Subcutaneous adipose tissue (tissue), 4 donors: ENCODE data around the gene DPY30. TPM values are rescaled to one million over a fixed set of nuclear protein-coding genes. Genes with fewer than 3 reads are reported as not detected.

Experiments
- total RNA-seq, 4 donors: library from RNA; depleted of rRNA; stranded (reverse); fragments of >200 nt; gene quantifications; one replicate each; pipeline ENCODE4 v1.1.0, GENCODE V29; 2016
- TF ChIP-seq, protein P1 (sequence below): fragments of 450-650 bp; IDR thresholded peaks from one replicate; pipeline ENCODE4 v1.5.1; 2016; ENCODE audit warnings: low read depth, mild to moderate bottlenecking, control low read depth, antibody characterized with exemption, moderate library complexity

The DPY30 gene
- total RNA-seq, result 10 to 100 TPM; 22.2 to 69.3 (median 51.8) TPM

DNA sequence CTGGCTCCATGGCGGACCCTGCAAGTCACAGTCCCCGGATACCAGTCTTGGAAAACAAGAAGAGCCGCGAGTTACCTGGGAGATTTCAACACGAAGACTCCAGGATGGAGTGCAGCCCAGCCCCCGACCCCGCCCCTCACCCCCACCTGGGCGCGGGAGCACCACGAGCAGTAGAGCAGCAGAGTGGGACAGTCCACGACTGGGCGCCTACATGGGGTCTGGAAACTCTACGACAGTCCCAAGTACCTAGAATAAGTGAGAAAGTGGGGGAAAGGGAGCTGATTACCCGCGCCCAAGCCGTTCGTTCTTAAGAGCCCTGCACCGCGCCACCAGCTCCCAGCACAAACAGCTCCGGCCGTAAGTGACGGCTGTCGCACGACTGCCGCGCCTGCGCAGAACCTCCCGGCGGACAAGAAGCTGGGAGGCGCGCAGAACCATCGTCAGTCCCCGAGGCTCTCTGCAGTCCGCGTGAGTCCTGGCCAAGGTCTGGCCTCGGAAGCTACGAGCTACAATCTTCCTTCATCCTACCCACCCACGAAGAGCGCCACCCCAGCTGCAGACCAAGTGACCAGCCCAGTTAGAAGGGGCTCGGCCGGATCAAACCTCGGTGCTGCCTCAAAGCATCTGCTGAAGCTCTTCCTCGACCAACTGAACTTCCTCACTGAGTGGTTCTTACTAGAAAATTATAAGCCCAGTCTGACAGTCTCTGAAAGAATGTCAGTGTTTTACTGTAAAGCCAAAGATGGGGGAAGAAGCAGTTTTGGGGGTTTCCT is at the start of gene DPY30:
DPY30 (minus strand) TSS at position 359 of the 773 bp plus-strand sequence; CDS start at position 10, 349 bp downstream.
- TF ChIP-seq, protein P1, sequence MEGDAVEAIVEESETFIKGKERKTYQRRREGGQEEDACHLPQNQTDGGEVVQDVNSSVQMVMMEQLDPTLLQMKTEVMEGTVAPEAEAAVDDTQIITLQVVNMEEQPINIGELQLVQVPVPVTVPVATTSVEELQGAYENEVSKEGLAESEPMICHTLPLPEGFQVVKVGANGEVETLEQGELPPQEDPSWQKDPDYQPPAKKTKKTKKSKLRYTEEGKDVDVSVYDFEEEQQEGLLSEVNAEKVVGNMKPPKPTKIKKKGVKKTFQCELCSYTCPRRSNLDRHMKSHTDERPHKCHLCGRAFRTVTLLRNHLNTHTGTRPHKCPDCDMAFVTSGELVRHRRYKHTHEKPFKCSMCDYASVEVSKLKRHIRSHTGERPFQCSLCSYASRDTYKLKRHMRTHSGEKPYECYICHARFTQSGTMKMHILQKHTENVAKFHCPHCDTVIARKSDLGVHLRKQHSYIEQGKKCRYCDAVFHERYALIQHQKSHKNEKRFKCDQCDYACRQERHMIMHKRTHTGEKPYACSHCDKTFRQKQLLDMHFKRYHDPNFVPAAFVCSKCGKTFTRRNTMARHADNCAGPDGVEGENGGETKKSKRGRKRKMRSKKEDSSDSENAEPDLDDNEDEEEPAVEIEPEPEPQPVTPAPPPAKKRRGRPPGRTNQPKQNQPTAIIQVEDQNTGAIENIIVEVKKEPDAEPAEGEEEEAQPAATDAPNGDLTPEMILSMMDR, result no peak

DNA sequence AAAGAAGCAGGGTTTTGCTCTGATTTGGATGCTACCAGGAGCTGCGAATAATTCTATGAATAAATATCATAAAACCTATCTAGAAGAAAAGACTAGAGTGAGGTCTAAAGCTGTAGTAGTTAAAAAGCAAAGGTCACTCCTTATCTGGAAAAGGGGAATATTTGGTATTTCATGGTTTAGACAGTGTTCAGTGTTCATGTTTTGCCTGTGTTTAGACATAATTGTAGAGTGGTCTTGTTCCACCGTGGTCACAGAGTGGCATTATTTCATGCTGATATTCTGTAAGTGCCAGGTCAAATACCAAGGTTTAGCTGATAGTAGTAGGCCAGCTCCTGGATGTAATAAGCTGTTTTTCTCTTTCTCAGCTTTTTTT is 34.5 kb upstream of the DPY30 start:
- TF ChIP-seq, protein P1, result no peak

DNA sequence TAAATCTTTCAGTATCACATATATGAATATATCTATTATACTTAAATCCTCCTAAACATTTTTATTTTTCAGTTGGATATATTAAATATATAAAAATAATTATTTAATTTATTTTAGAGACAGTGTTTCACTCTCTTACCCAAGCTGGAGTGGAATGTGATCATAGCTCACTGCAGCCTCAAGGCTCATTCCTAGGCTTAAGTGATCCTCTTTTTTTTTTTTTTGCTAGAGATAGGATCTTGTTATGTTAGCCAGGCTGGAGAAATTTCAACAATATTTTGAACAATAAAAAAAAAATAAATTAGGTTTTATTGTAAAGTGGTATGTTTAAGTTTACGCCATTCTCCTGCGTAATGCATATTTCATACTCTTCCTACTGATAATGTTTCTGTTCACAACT is 27.9 kb upstream of the DPY30 start:
- TF ChIP-seq, protein P1, result no peak

DNA sequence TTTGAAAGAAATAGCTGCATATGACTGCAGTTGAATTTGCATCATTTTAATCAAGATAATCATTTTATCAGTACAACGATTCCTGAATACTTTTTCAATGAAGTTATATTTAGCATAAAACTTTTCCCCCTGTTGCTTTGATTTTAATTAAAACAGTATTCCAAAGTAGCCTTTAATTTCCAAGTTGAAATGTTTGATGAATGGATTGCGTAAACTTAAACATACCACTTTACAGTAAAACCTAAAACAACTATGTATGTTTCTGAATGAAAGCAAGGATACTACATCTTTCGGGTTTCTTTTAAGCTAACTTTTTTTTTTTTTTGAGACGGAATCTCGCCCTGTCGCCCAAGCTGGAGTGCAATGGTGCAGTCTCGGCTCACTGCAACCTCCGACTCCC is 25.1 kb upstream of the DPY30 start:
- TF ChIP-seq, protein P1, result no peak

DNA sequence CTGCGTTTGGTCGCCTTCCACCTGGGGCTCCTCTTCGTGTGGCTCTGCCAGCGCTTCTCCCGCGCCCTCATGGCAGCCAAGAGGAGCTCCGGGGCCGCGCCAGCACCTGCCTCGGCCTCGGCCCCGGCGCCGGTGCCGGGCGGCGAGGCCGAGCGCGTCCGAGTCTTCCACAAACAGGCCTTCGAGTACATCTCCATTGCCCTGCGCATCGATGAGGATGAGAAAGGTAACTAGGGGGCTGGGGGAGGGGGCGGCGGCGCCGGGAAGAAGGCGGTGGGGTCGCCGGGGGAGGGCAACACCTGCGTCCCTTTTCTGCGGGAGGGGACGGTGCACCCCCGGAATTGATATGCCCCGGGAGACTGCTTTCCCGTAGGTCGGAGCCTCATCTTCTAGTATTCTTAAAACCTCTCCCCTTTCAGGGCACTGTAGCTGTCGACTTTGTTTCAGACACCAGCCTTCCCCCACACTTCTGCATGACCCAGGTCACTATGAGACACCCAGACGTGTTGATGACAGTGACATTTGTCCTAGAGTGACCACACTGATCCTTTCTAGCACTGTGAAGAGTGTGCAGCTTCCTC is 24.5 kb upstream of the DPY30 start:
- TF ChIP-seq, protein P1, result no peak

DNA sequence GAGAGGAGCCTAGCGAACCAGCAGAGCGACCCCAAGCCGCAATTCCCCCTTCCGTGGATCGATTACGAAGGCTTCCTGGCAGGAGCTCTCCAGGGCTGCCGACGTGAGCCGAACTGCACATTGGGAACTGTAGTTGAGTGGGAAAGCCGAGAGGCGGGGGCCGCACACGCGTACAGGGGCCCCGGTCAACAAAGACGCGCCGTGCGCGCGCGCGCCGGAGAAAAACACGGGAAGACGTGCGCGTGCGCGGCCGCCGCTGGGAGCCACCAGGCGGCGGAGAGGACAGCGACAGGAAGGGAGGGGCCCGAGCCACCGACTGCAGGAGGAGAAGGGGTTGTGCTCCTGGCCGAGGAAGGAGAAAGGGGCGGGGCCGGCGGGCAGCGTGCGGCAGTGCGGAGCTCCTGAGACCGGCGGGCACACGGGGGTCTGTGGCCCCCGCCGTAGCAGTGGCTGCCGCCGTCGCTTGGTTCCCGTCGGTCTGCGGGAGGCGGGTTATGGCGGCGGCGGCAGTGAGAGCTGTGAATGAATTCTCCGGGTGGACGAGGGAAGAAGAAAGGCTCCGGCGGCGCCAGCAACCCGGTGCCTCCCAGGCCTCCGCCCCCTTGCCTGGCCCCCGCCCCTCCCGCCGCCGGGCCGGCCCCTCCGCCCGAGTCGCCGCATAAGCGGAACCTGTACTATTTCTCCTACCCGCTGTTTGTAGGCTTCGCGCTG is 23.9 kb upstream of the DPY30 start, which contains the start of gene SPAST:
SPAST (plus strand) TSS at position 247 of the 711 bp plus-strand sequence; CDS start at position 523, 276 bp downstream.
- TF ChIP-seq, protein P1, result no peak
